ENCODE results near the gene GOLT1A. TPM values are rescaled to one million over a fixed set of nuclear protein-coding genes. Genes with fewer than 3 reads are reported as not detected.

Gene GOLT1A, protein sequence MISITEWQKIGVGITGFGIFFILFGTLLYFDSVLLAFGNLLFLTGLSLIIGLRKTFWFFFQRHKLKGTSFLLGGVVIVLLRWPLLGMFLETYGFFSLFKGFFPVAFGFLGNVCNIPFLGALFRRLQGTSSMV
- polyA plus RNA-seq (2013, experiment 1 of 2; ENCODE audit: insufficient read length), result not detected
- polyA plus RNA-seq (2013, experiment 2 of 2; ENCODE audit: insufficient read length), result not detected

DNA sequence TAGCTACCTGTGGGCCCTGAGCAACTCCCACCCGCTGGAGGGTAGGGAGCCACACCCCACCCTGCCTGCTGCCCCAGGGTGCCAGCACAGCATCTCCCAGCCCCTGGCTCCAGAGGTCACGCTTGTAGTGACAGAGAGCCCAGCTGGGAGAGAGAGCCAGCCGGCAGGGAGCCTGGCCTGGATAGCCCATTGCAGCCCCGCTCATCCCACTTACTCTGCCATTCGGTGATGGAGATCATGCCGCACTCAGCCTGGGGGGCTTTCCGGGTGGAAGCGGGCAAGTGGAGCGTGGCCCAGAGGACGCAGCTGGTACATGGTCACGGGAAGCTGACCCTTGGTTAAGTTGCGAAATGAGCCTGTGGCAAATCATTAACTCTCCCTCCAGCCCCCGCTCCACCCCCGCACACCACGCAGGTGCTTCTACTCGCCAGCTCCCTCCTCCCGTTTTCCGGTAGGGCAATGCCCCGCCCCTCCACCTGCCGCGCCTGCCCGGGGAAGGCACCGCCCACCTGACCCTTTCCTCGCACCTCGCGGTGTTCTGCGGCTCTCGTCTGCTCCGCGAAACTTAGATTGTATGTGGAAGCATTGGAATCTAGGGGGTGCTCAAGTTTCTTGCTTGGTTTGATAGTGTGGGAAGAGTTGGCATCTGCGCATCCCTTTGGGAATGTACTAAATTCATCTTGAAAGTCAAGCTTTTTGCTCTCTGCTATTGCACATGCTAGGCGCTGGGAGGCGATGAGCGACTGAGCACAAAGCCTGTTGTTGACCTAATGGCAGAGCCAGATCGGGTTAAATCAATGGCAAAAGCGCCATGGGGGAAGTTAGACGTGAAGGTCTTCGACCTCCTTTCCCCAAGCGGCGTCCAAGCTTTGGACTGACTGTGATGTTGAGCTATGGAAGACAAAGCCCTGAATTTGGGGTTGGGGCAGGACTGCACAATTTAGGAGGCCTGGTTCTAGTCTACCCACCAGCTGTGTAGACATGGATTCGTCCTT is at the start of gene GOLT1A:
Gene GOLT1A, minus strand, starts transcription at position 321 of the 995 bp plus-strand sequence. Its CDS starts 82 bp downstream, at position 239.
- peak; percentile 79 for DNase-seq

DNA sequence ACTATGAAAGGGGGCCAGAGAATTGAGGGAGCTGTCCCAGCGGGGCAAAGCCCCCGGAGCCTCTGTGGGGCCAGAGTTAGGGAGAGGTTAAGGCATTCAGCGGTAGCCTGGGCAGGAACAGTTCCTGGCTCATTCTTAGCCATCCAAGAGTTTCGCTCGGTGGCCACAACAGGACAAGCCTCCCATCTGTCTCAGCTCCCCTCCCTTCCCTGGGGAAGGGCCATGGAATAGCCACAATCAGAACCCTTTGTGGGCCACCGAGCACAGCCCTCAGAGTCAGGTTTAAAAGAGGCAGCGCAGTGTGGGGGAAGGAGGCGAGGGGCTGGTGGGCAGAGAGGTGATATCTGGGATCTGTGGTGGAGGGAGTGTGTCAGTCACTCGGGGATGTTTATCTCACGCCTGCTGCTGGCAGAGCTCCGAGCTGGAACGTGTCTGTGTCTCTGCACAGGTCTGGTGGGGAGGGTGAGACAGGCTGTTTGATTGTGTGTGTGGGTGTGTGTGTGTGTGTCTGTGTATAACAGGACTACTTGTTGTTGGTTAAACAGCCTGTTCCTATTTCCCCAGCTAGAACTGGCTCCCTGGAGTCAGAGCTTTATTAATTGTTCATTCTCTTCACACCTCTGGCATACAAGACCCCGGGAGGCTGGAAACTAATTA is 49.6 kb upstream of the GOLT1A start:
- no peak for DNase-seq

DNA sequence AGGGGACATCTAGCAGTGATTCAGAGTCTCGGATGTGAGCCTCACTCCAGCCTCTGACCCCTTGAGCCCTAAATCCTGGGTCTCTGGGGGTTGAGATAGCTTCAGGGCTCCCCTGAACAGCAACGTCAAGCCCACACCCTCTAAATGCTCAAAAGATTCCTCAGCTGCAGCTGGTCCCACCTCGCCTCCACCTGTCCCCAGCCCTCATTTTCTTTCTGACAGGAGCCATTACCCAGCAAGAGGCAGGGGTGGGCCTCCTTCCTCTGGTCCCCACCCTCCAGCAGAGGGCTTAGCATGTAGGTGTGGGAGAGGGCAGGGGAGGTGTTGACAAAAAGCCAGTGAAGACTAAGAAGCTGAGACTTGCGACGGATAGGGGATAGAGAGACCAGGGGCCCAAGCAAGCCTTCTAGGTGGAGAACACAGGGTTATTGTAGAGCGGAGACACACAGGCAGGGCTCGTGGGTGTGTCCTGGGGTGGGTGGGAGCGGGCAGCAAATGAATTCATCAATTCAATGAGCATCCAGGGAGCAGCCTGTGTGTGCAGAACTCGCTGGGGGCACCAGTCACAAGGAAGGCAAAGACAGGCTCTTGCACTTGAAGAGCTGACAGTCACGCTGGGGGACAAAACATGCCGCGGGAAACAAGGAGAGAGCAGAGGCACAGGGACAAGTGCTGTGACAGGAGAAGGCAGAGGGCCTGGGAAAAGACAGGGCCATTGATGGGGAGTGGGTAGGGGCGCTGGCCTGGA is 48.9 kb upstream of the GOLT1A start:
- no peak for DNase-seq

DNA sequence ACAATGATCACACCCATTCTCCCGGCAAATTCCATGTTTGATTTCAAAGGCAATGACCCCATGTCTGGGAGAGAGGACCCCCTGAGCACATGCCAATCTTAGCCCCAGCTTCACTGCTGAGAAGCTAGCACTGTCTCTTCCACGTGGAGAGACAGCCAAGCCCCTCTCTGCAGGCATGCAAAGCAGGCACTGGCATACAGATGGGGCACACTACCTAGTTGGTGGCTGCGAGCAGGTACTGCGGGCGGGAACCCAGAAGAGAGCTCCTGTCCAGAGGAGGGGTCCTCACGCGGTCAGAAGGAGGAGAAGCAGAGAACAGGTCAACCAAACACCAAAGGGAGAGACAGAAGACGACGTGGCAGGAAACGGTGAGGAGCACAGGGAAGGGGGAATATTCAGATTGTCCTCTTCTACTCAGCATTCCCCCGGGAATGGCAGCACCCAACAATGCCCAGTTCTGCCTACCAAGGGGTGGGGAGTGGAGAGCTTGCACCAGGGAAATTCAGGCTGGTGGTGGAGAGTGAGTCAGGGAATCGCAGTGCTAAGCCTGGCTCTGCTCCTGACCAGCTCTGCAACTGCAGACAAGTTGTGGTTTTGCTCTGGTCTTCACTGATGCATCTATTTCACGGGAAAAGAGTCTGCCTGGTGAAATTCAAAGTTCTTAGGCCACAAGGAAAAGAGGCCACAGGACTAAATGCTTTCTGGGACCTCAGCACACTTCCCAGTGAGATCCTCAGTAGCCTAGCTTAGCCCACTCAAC is 48.1 kb upstream of the GOLT1A start:
- DNase-seq, result peak; percentile 37

DNA sequence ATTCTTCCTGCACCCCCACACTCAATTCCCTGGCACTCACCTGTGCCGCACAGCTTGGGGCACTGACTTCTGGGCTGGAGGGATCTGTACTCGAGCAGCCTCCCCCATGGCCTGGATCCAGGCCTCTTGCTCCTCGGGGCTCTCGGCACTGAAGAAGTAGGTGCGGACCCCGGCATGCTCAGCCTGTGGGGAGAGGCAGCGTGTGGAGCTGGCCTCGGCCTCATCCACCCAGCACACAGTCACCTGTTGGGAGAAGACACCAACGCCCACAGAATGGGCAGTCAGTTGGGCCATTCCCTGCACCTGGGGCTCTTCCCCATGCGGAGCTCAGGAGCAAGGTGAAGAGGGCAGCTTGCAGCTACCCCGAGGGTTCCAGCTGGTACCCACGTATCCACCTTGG is 47.5 kb upstream of the GOLT1A start:
- no peak for DNase-seq

DNA sequence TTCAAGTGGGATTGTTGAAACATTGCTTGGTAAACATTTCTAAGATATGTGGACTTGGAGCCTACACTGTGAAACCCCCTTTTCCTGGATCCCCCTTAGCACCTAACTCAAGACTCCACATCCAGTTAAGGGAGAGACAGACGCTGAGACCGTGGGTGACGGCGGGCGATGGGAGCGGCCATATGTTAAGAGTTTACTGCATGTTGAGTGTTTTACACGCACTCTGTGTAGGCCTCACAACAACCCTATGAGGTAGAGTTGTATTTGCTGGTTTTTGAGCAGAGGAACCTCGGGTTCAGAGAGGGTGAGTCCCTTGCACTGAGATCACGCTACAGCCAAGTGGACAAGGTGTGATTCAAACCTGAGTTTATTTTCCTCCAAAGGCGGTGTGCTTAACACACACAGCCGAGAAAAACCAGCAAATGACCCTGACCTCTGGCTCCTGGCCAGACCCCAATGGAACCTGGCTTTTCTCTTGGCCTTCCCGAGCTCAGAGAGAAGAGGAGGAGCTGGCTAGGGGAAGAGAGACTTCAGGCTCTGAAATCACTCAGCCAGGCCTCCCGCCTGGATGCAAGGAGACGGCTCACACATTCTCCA is 46.9 kb upstream of the GOLT1A start:
- DNase-seq, result no peak

DNA sequence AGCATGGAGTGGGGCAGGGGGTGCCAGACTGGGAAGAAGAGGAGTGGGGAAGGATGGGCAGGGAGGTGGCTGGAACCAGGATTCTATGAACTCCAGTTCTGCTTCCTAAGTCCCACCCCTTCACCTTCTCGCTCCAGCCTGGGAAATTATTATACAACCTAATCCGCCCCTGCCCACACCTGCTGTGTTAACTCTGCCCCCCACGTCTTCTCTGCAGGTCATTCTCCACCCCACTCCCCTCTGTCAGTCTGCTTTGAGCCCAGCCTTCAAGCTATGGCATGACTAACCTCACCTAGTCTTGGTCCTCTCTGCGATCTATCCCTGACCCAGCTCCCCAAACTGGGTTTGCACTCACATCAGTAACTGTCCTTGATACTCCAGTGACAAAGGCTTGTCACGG is 46.0 kb upstream of the GOLT1A start:
- DNase-seq, result no peak

DNA sequence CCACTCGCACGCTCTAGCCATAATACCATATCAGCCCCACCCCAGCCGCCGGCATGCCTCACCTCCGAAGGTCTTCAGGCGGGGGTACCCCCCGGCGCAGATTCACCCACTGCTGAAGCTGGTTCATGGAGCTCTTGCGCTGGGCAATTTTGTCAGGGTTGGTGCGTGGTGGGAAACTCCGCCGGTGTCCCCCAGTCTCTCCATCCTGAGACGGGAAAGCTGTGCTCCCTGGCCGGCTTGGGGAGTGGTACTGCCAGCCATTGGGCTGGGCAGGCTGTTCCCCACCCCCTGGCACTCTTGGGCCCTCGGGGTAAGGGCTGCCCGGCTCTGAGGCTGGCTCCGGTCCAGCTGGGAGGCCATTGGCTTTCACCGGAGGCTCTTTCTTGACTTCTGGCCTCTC is 45.4 kb upstream of the GOLT1A start:
- no peak for DNase-seq

DNA sequence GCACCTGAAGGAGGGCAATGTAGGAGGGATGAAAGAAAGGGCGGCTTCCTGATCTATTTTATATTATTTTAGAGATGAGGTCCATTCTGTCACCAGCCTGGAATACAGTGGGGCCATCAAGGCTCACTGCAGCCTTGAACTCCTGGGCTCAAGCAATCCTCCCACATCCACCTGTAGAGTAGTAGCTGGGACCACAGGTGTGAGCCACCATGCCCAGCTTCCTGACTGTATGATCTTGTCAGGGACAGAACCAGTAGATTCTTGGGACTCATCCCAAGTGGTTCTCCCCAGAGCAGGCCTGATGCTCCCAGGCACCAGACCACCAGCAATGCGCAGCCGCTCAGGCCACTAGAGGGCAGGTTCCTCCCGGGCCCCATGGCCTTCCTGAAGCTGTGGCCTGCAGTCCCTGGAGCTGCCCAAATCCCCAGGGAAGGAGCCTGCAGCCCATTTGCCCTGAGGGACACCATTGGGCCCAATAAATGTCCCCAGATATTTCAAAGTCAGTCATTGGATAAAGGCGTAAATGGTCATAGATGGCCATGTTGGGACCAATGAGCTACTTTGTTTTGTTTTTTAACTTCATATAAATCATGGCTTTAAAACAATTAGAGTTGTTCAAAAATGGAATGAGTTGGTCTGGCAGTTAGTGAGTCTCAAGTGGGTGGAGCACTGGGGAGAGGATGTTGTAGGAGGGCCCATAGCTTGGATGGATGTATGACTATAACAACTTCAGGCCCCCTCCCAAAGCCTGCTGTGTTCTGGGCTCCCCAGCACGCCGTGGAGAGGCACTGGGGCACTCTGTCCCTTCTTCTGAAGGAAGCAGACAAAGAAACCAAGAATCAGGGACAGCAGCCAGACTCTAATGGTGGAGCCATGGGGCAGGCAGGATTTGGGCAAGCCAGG is 44.7 kb upstream of the GOLT1A start:
- peak; percentile 56 for DNase-seq

DNA sequence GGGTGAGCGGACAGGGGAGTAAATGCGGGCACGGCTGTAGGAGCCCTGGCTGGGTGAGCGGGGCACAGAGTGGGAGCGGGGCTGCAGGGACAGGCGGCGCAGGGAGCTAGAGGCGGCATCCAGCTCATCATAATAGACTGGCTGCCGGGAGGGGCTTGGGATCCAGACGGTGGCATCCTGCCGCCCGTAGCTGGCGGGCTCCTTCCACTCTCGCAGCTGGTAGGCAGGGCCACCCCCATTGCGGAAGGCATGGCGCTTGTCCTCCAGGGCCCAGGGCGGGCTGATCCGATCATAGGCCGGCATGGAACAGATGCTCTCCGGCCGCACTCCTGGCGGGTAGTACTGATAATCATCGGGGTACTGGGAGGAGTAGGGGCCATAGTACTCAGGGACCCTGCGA is 43.7 kb upstream of the GOLT1A start:
- no peak for DNase-seq

DNA sequence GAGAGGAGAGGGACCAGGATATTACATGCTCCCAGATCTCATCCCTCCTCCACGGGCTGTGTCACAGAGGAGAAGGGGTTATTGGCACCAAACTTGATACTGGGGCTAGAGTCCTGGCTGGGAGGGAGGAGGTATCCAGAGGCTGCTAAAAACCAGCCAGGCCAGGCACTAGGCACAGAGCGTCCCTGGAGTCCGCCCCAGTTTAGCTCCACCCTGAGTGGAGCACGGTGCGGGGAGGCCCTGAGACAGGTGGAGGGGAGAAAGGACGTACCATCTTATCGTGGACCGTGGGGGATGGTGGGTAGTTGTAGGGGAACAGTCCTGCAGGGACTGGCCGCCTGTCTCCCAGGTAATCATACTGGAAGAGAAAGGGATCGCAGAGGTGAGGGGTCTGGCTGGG is 42.7 kb upstream of the GOLT1A start:
- DNase-seq, result no peak

DNA sequence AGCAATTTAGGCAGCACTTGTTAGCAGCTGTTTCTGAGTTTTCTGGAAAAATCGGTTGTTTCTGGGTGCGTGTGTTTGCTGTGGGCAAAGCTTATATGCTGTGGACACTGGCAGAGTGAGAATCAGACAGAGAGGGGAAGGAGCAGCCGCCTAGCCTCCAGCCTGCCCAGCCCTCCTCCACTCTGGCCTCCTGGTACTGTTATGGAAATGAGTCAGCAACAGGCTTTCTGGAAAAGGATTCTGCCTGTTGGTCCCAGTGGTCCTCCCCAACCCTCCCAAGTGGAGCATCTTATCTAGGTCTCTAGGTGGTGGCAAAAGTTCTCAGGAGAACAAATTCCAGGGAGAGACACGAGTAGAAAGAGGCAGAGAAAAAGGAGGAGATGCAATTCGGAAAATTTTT is 42.2 kb upstream of the GOLT1A start:
- peak; percentile 43 for DNase-seq

DNA sequence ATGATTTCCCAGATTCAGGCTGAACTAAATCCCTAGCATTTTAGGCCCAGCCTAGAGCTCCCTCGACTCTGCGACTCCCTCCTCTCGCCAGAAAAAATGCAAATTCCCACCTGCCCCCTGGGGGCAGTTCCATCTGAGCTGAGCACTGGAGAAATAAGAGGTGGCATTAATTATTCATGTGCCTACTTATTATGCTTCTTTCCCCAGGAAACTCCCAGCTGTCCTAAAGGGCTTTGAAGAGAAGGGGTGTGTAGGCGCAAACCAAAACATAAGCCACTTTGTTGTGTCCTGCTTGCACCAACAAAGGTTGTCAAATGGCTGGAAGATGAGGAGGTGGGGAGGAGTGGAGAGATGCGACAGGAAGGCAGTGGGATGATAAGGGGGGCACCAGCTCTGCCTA is 41.4 kb upstream of the GOLT1A start:
- DNase-seq, result no peak

DNA sequence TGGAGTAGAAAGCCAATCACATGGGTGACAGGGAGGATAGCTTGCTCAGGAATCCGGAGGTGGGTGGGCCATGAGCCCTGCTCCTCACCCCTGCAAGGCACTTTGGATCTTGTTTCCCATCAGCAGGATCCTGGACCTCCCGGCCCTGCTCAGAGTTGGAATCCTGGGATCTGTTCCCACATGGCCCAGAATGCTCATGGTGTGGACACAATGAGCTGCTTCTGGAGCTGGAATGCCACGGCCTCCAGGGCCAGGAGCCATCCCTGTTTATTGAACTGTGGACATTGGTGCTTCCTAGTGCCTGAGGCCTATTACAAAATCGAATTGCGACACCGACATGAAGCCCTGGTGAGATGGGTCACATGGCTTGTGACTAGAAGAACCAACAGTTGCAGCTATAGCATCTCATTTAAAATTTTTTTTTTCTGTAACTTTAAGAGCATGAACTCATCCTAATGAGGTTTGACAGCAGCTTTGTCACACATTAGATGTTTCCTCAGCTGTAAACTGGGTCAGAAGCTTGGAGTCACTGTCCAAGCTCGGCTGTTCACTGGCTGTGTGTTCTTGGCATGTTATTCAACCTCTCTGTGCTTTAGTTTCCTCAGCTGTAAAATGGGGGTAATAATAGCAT is 40.4 kb upstream of the GOLT1A start:
- peak; percentile 35 for DNase-seq

DNA sequence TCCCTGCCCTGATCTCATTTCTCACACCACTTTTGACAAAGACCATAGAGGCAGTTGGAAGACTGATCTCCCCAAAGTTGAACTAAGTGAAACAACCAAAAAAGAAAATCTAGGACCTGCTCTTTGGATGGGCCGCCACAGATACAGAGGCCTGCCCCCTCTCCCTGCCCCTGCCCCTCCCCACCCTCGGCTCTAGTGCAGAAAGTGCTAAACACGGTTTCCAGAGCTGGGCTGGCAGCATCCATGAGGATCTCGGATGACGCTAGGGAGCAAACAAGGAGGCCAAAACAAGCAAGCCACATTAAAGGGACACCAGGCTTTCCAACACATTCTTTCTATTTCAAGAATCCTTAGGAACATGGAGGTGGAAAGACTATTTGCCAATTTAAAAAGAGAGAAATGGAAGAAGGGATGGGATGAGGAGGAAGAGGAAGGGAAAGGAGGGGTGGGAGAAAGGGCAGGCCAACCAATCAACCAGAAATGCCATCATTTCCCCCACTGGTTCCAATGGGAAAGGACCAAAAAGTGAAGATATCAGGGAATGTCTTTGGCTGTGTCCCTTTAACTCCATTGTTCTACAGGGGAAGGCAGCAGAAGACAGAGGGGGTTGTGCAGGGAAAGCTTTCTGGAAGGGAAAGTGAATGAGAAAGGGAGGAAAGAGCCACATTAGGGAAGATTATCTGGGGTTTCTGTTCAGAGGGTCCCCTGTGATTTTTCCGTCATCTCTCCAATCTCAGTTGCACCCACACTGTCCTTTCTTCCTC is 38.3 kb upstream of the GOLT1A start:
- DNase-seq, result no peak

DNA sequence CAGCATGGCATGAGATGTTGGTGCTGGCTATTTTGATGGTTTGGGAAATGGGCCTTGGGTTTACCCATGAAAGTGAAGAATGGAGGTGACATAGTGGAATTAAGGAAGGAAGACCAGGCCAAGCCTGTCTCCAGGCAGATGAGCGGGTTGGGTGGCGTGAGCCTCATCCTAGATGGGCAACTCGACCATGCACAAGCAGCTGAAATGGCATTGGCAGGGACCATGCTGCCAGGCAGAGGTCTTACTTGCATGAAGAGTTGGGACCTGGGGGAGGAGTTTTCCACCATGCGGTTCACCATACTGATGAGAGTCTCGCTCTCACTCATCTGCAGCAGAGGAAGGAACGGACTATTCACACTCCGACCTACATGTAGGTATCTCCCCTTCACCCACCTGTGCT is 37.5 kb upstream of the GOLT1A start:
- DNase-seq, result no peak

DNA sequence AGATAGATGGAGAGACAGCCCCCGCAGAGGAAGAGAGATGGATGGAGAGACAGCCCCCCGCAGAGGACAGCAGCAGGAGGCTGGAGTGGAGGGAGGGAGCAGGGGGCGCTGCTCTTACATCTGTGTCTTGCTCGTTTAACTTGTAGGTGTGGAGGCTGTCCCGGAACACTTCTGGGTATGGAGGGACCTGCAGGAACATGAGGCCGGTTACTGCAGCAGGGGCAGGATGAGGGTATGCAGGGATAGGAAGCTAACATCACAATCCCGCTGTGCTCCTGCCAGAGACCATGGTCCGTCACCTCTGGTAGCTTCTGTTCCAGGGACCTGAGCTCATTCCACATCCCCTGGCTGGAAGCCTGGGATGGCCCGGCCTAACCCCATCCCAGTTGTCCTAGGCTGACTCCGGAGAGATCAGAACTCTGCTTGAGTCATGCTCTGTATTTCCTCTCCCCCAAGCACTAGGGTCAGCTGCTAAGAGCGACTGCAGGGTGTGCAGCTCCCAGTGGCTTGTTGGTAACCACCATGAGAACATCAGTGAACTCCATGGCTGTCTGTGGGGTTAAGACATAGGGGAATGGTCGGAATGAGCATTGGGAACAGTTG is 36.7 kb upstream of the GOLT1A start:
- no peak for DNase-seq

DNA sequence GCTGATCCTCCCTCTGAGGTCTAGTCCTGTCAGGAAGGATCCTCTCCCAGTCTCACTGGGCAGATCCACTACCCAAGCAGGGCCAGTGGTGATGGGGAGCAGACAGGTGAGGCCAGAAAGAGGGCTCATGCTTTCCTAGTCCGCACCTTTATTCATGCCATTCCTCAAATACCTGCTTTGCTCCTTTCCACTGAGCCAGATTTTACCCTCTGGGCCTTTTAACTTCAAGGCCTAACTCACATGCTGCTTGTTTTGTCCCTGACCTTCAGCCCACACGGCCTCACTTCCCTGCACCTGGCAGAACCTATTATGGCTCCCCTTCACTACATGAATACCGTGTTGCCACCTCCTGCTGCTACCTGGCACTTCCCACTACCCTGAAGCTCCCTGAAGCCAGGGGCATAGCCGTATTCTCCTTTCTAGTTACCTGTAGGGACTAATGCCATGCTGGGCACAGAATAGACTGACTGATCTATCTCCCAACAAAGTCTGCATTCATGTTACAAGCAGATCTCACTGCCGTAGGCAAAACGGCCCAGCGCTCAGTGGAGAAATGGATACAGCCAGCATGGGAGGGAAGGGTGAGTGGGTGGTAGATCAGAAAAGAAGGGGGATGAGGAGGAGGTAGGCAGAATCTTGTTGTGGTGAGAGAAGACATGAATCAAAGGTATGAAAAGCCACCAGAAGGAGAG is 36.1 kb upstream of the GOLT1A start:
- no peak for DNase-seq
